Measurements from ENCODE around the gene ZFAND3. TPM values are rescaled to one million over a fixed set of nuclear protein-coding genes. Genes with fewer than 3 reads are reported as not detected.
A peak's percentile ranks its signal among the peaks of the same experiment; 100 is the strongest.

ZFAND3 gene
- total and polyA plus RNA-seq, 10 of the 15 experiments (the other 5 are each of a cell fraction or from before 2014, with no cell fraction given), result 0.90 to 34.4 (median 16.3) TPM

GRCh38 chr6:37860226-37860839, 40.8 kb downstream of the ZFAND3 start:
- Histone ChIP-seq H3K27ac (ENCODE audit: control insufficient read depth, insufficient read depth) (no peak overlapping the region), H3K9me3 (replicated peaks; ENCODE audit: control insufficient read depth, insufficient read depth, low read length) (no peaks in the 10 kb centered on the region), H3K4me3 (no peak overlapping the region), H3K27me3 (replicated peaks in 1 of 2; ENCODE audit: control insufficient read depth in 2 of 2, insufficient read depth in 2 of 2, low read length in 1 of 2) (no peaks in the 10 kb centered on the region), H3K36me3 (ENCODE audit: control insufficient read depth in 2 of 2, insufficient read depth in 2 of 2, low read length in 1 of 2) (peaks cover 0 to 3% of the 10 kb centered on the region in 2 experiments; a peak in 1 of 4 replicates), H3K4me2 (ENCODE audit: control insufficient read depth, insufficient read depth) (no peak overlapping the region), H3K4me1 (ENCODE audit: control insufficient read depth, insufficient read depth, low read length) (no peaks in the 10 kb centered on the region), H2AFZ (ENCODE audit: control insufficient read depth, low read depth, low read length) (no peak overlapping the region), H4K20me1 (ENCODE audit: control insufficient read depth, insufficient read depth) (peaks cover 3% of the 10 kb centered on the region; the same call in 1 of the 2 replicates), H3K9ac (ENCODE audit: control insufficient read depth, insufficient read depth, low read length) (no peak overlapping the region), H3K79me2 (ENCODE audit: control insufficient read depth, insufficient read depth, low read length) (peaks cover 53% of the 10 kb centered on the region)
- POLR2A ChIA-PET, result interaction anchor here (0.7 to 2.0 kb wide), 7 partner anchors 14 to 240 kb away, joined by 3 to 8 read pairs (median 3); no protein-coding TSS in a partner anchor
- TF ChIP-seq BCLAF1 (IDR thresholded peaks at IDR 0.05) (no peak), MYB (IDR thresholded peaks at IDR 0.05; ENCODE audit: borderline replicate concordance, low read depth, low read length) (no peak), SUPT20H (IDR thresholded peaks at IDR 0.05; ENCODE audit: borderline replicate concordance, control insufficient read depth, low read depth, low read length) (no peak), ZNF207 (IDR thresholded peaks at IDR 0.05; ENCODE audit: borderline replicate concordance) (no peak), SMC3 (IDR thresholded peaks at IDR 0.05; ENCODE audit: borderline replicate concordance, low read length) (peak; percentile 55; the same call in 1 of the 2 replicates), CHD1 (IDR thresholded peaks at IDR 0.05; ENCODE audit: low read depth, low read length) (no peak), TCF3 (IDR thresholded peaks at IDR 0.05; ENCODE audit: borderline replicate concordance, insufficient read depth, low read depth, low read length) (no peak), RAD21 (IDR thresholded peaks at IDR 0.05; ENCODE audit: insufficient read depth, low read depth, low read length) (peak; percentile 46), E4F1 (IDR thresholded peaks at IDR 0.05; ENCODE audit: borderline replicate concordance, partially characterized antibody) (no peak), YBX1 (IDR thresholded peaks at IDR 0.05) (no peak), LARP7 (IDR thresholded peaks at IDR 0.05) (no peak), RFX5 (IDR thresholded peaks at IDR 0.05; ENCODE audit: low read depth, low read length) (no peak)
- TF ChIP-seq, protein P1, sequence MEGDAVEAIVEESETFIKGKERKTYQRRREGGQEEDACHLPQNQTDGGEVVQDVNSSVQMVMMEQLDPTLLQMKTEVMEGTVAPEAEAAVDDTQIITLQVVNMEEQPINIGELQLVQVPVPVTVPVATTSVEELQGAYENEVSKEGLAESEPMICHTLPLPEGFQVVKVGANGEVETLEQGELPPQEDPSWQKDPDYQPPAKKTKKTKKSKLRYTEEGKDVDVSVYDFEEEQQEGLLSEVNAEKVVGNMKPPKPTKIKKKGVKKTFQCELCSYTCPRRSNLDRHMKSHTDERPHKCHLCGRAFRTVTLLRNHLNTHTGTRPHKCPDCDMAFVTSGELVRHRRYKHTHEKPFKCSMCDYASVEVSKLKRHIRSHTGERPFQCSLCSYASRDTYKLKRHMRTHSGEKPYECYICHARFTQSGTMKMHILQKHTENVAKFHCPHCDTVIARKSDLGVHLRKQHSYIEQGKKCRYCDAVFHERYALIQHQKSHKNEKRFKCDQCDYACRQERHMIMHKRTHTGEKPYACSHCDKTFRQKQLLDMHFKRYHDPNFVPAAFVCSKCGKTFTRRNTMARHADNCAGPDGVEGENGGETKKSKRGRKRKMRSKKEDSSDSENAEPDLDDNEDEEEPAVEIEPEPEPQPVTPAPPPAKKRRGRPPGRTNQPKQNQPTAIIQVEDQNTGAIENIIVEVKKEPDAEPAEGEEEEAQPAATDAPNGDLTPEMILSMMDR (IDR thresholded peaks at IDR 0.05 in 2 of 3, conservative IDR thresholded peaks at IDR 0.05 in 1 of 3; ENCODE audit: control insufficient read depth in 2 of 3, extremely low read depth in 1 of 3, insufficient read depth in 1 of 3, low read depth in 3 of 3, low read length in 3 of 3), result peak; percentile 45 to 53 (median 51)
- TF ChIP-seq, protein P2, sequence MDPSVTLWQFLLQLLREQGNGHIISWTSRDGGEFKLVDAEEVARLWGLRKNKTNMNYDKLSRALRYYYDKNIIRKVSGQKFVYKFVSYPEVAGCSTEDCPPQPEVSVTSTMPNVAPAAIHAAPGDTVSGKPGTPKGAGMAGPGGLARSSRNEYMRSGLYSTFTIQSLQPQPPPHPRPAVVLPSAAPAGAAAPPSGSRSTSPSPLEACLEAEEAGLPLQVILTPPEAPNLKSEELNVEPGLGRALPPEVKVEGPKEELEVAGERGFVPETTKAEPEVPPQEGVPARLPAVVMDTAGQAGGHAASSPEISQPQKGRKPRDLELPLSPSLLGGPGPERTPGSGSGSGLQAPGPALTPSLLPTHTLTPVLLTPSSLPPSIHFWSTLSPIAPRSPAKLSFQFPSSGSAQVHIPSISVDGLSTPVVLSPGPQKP (IDR thresholded peaks at IDR 0.05; ENCODE audit: low read depth, low read length), result no peak
- SMC1A ChIA-PET (ENCODE audit: uncharacterized antibody, unreplicated experiment), result interaction anchor here (0.9 to 2.6 kb wide), 11 partner anchors 13 to 721 kb away, joined by 3 to 25 read pairs (median 7); partner anchors contain the start of gene ZFAND3
- CTCF ChIA-PET, result interaction anchor here (0.6 to 4.3 kb wide), 20 partner anchors 14 to 628 kb away, joined by 3 to 21 read pairs (median 5); no protein-coding TSS in a partner anchor
- intact Hi-C loops (cut with micrococcal nuclease; ENCODE audit: unreplicated experiment), result loop anchor here (2.0 to 10.0 kb wide), 3 partner anchors 70 to 156 kb away; no protein-coding TSS in a partner anchor
- RAD21 ChIA-PET (ENCODE audit: unreplicated experiment), result interaction anchor here (1.2 to 2.4 kb wide), 5 partner anchors 9 to 154 kb away, joined by 3 to 14 read pairs (median 7); no protein-coding TSS in a partner anchor
- BruUV-seq (replicated peaks), result no TSS peak
- in situ Hi-C loops (cut with MboI), result no loop called here
- ATAC-seq (0 out of 3 replicates have a peak, but pooled peaks have one; percentile 34), FAIRE-seq (peak; percentile 49), DNase-seq (ENCODE audit: low read depth, low spot score) (no peak)
- WGBS (ENCODE audit: insufficient coverage, insufficient replicate concordance, low lambda C conversion rate, missing lambda C conversion rate), result 29% methylated on average over 1 of the region's 1 CpG
